HG02571 (cell line): ENCODE measurements around the gene TM9SF3.
"Not testable (repeated sequence)": the region's sequence is repeated elsewhere in the genome, so short reads cannot be mapped to it uniquely, and the experiment has no call there.

Experiments
- ATAC-seq: cut with Tn5 transposase; IDR thresholded peaks from one replicate; pipeline ENCODE4 v1.9.1; 2021; ENCODE audit warnings: mild to moderate bottlenecking, moderate library complexity; ENCODE audit not compliant: unreplicated experiment

TM9SF3 gene

GRCh38 chr10:96570983-96571964, 15.5 kb downstream of the TM9SF3 start:
- no peak for ATAC-seq

GRCh38 chr10:96570511-96570910, 16.3 kb downstream of the TM9SF3 start:
- ATAC-seq, result no peak

- ATAC-seq, result no peak
Measured at GRCh38 chr10:96568402-96568801, 18.4 kb downstream of the TM9SF3 start.

- ATAC-seq, result no peak
Measured at GRCh38 chr10:96565774-96566173, 21.0 kb downstream of the TM9SF3 start.

- no peak for ATAC-seq
Measured at GRCh38 chr10:96560966-96561887, 25.6 kb downstream of the TM9SF3 start.

GRCh38 chr10:96560489-96560888, 26.3 kb downstream of the TM9SF3 start:
- no peak for ATAC-seq

- no peak for ATAC-seq
Measured at GRCh38 chr10:96556003-96556402, 30.8 kb downstream of the TM9SF3 start.

- ATAC-seq, result no peak
Measured at GRCh38 chr10:96555330-96555729, 31.5 kb downstream of the TM9SF3 start.

- no peak for ATAC-seq
Measured at GRCh38 chr10:96548589-96548988, 38.2 kb downstream of the TM9SF3 start.

- not testable (repeated sequence) for ATAC-seq
Measured at GRCh38 chr10:96545558-96545957, 41.3 kb downstream of the TM9SF3 start.

GRCh38 chr10:96541921-96542320, 44.9 kb downstream of the TM9SF3 start:
- ATAC-seq, result no peak

- ATAC-seq, result no peak
Measured at GRCh38 chr10:96540240-96540639, 46.6 kb downstream of the TM9SF3 start.

GRCh38 chr10:96538683-96539082, 48.1 kb downstream of the TM9SF3 start:
- ATAC-seq, result no peak

- no peak for ATAC-seq
Measured at GRCh38 chr10:96536129-96536528, 50.7 kb downstream of the TM9SF3 start.

GRCh38 chr10:96532523-96532922, 54.3 kb downstream of the TM9SF3 start:
- ATAC-seq, result no peak

GRCh38 chr10:96529634-96530279, 57.1 kb downstream of the TM9SF3 start:
- no peak for ATAC-seq

GRCh38 chr10:96524741-96525140, 62.1 kb downstream of the TM9SF3 start:
- no peak for ATAC-seq

GRCh38 chr10:96517284-96517683, 69.5 kb downstream of the TM9SF3 start:
- no peak for ATAC-seq

GRCh38 chr10:96516337-96516736, 70.5 kb downstream of the TM9SF3 start:
- ATAC-seq, result no peak

GRCh38 chr10:96513698-96514561, 72.9 kb downstream of the TM9SF3 start, which contains the start of gene TLL2:
Gene TLL2, minus strand, starts transcription at chr10:96513926. Its CDS starts 241 bp downstream, at chr10:96513685.
- peak; percentile 68 for ATAC-seq
